ENCODE data around the gene DENND1B.

DNA sequence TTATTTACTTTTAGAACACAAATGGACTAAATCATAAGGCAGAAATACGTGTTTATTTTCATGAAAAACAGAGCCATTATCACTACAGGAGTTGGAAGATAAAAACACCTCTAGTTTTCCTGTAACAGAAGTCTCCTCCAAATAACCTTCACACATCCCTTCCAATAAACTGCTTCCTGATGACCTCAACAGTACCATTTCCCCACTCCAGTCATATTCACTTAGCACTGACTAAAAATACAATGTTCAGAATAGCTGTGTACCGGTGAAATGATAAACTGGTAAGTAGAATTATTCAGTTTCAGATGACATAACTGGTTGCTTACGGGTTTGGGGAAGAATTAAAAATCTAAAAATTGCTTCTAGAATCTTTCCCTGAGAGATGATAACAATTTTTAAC, 137.9 kb downstream of the DENND1B start:
- TF ChIP-seq, protein P1, sequence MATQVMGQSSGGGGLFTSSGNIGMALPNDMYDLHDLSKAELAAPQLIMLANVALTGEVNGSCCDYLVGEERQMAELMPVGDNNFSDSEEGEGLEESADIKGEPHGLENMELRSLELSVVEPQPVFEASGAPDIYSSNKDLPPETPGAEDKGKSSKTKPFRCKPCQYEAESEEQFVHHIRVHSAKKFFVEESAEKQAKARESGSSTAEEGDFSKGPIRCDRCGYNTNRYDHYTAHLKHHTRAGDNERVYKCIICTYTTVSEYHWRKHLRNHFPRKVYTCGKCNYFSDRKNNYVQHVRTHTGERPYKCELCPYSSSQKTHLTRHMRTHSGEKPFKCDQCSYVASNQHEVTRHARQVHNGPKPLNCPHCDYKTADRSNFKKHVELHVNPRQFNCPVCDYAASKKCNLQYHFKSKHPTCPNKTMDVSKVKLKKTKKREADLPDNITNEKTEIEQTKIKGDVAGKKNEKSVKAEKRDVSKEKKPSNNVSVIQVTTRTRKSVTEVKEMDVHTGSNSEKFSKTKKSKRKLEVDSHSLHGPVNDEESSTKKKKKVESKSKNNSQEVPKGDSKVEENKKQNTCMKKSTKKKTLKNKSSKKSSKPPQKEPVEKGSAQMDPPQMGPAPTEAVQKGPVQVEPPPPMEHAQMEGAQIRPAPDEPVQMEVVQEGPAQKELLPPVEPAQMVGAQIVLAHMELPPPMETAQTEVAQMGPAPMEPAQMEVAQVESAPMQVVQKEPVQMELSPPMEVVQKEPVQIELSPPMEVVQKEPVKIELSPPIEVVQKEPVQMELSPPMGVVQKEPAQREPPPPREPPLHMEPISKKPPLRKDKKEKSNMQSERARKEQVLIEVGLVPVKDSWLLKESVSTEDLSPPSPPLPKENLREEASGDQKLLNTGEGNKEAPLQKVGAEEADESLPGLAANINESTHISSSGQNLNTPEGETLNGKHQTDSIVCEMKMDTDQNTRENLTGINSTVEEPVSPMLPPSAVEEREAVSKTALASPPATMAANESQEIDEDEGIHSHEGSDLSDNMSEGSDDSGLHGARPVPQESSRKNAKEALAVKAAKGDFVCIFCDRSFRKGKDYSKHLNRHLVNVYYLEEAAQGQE (IDR thresholded peaks at IDR 0.05) = no peak
- TF ChIP-seq, protein P2, sequence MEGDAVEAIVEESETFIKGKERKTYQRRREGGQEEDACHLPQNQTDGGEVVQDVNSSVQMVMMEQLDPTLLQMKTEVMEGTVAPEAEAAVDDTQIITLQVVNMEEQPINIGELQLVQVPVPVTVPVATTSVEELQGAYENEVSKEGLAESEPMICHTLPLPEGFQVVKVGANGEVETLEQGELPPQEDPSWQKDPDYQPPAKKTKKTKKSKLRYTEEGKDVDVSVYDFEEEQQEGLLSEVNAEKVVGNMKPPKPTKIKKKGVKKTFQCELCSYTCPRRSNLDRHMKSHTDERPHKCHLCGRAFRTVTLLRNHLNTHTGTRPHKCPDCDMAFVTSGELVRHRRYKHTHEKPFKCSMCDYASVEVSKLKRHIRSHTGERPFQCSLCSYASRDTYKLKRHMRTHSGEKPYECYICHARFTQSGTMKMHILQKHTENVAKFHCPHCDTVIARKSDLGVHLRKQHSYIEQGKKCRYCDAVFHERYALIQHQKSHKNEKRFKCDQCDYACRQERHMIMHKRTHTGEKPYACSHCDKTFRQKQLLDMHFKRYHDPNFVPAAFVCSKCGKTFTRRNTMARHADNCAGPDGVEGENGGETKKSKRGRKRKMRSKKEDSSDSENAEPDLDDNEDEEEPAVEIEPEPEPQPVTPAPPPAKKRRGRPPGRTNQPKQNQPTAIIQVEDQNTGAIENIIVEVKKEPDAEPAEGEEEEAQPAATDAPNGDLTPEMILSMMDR (IDR thresholded peaks at IDR 0.05; ENCODE audit: low read depth, low read length, missing input control) = no peak
- TF ChIP-seq, protein P3, sequence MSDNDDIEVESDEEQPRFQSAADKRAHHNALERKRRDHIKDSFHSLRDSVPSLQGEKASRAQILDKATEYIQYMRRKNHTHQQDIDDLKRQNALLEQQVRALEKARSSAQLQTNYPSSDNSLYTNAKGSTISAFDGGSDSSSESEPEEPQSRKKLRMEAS (IDR thresholded peaks at IDR 0.05) = no peak
- no peak for TF ChIP-seq TAF1 (conservative IDR thresholded peaks at IDR 0.05)
- TF ChIP-seq, protein P4, sequence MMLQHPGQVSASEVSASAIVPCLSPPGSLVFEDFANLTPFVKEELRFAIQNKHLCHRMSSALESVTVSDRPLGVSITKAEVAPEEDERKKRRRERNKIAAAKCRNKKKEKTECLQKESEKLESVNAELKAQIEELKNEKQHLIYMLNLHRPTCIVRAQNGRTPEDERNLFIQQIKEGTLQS (IDR thresholded peaks at IDR 0.05) = no peak
- no peak for TF ChIP-seq JUND (IDR thresholded peaks at IDR 0.05)
- TF ChIP-seq HNF4G (IDR thresholded peaks at IDR 0.05) = no peak
- TF ChIP-seq, protein P5, sequence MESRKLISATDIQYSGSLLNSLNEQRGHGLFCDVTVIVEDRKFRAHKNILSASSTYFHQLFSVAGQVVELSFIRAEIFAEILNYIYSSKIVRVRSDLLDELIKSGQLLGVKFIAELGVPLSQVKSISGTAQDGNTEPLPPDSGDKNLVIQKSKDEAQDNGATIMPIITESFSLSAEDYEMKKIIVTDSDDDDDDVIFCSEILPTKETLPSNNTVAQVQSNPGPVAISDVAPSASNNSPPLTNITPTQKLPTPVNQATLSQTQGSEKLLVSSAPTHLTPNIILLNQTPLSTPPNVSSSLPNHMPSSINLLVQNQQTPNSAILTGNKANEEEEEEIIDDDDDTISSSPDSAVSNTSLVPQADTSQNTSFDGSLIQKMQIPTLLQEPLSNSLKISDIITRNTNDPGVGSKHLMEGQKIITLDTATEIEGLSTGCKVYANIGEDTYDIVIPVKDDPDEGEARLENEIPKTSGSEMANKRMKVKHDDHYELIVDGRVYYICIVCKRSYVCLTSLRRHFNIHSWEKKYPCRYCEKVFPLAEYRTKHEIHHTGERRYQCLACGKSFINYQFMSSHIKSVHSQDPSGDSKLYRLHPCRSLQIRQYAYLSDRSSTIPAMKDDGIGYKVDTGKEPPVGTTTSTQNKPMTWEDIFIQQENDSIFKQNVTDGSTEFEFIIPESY (IDR thresholded peaks at IDR 0.05) = no peak
- no peak for TF ChIP-seq SP1 (IDR thresholded peaks at IDR 0.05)
- no peak for TF ChIP-seq EGR1 (IDR thresholded peaks at IDR 0.05; ENCODE audit: low read depth in 2 of 2)

Measured in liver (tissue), 3 donors.